Lung (tissue), 12 donors: Measurements from ENCODE around the gene ZNF23. TPM values are rescaled to one million over a fixed set of nuclear protein-coding genes. Genes with fewer than 3 reads are reported as not detected.

Experiments
- ATAC-seq: fragments of 200-7000 bp; cut with Tn5 transposase; one replicate; pipeline ENCODE4 v1.9.1; 2020; ENCODE audit warnings: moderate number of reproducible peaks; ENCODE audit not compliant: insufficient read depth, low FRiP score
- DNase-seq, 3 donors: peaks; one replicate each; pipeline ENCODE4 v3.0.0-alpha.2; 2013 to 2017
- H3K27ac ChIP-seq, 2 donors: one replicate each; pipeline ENCODE4 v1.5.1; 2013; ENCODE audit warnings: mild to moderate bottlenecking in 2 of 2, moderate library complexity in 2 of 2, control low read depth in 1 of 2, inconsistent platforms in 1 of 2, low read depth in 1 of 2, low read length in 1 of 2
- H3K27me3 ChIP-seq, 3 donors: one replicate each; pipeline ENCODE4 v1.5.1; 2013; ENCODE audit warnings: low read length in 2 of 3; ENCODE audit not compliant: control insufficient read depth in 3 of 3, insufficient read depth in 3 of 3
- H3K36me3 ChIP-seq, 4 donors: one replicate each; pipeline ENCODE4 v1.5.1; 2013; ENCODE audit warnings: low read length in 4 of 4, mild to moderate bottlenecking in 1 of 4, moderate library complexity in 1 of 4; ENCODE audit not compliant: control insufficient read depth in 4 of 4, insufficient read depth in 4 of 4
- H3K4me1 ChIP-seq, 5 donors: one replicate each; pipeline ENCODE4 v1.5.1; 2013; ENCODE audit warnings: low read length in 5 of 5, mild to moderate bottlenecking in 2 of 5, moderate library complexity in 1 of 5; ENCODE audit not compliant: control insufficient read depth in 5 of 5, insufficient read depth in 5 of 5
- H3K4me3 ChIP-seq: one replicate; pipeline ENCODE4 v1.5.1; 2013; ENCODE audit warnings: mild to moderate bottlenecking, control low read depth, moderate library complexity
- H3K9ac ChIP-seq, 2 donors: one replicate each; pipeline ENCODE4 v1.5.1; 2013; ENCODE audit warnings: low read length in 2 of 2, control low read depth in 1 of 2; ENCODE audit not compliant: insufficient read depth in 1 of 2
- H3K9me3 ChIP-seq, 4 donors: one replicate each; pipeline ENCODE4 v1.5.1; 2013; ENCODE audit warnings: low read length in 3 of 4, mild to moderate bottlenecking in 1 of 4, moderate library complexity in 1 of 4; ENCODE audit not compliant: control insufficient read depth in 4 of 4, insufficient read depth in 3 of 4
- CTCF ChIP-seq: IDR thresholded peaks from 2 replicates; pipeline ENCODE4 v1.5.1; 2012; ENCODE audit warnings: mild to moderate bottlenecking; ENCODE audit errors: control extremely low read depth, extremely low read depth
- WGBS, 2 donors: extraction: QIAGEN DNeasy Blood & Tissue Kit; methylation state at CpG; one replicate each; pipeline ENCODE4 v1.1.7; 2013; 5-methylcytosine and 5-hydroxymethylcytosine counted together
- polyA plus RNA-seq, 2 donors: library from polyadenylated mRNA; stranded (reverse); fragments of 200-250 nt; gene quantifications; one replicate each; pipeline ENCODE4 v1.2.1, GENCODE V29; 2013
- total RNA-seq, 2 donors: library from RNA; depleted of rRNA in 1 of 2; stranded (reverse); fragments of >200 nt in 1 of 2; gene quantifications; one replicate each; pipeline ENCODE4 v1.2.1, GENCODE V29; 2014 to 2021
- donor health status: control.
- donor health status: control.
- donor health status: Bipolar disorder and iron deficiency.
- donor health status: healthy.
- donor health status: DM: yes; HTN: yes; CAD: no.

ZNF23 gene
- total and polyA plus RNA-seq, 4 donors: 4.9 to 14.5 (median 10.9) TPM

- no peak for ATAC-seq
- no peaks in the 10 kb centered on the region for H3K9me3 ChIP-seq
- H3K4me1 ChIP-seq: no peaks in the 10 kb centered on the region
- no peak for DNase-seq
- no peak within 1 kb of the TSS for H3K27ac ChIP-seq
- H3K9ac ChIP-seq: no peak within 1 kb of the TSS
- H3K36me3 ChIP-seq: no peaks in the 10 kb centered on the region
- 91 to 94% methylated on average over 22 of the region's 22 CpGs for WGBS, 2 donors
- H3K27me3 ChIP-seq: no peaks in the 10 kb centered on the region
- TF ChIP-seq CTCF: no peak
- H3K4me3 ChIP-seq: no peak within 1 kb of the TSS
Measured at GRCh38 chr16:71489122-71489521, 27.1 kb upstream of the ZNF23 start, which contains the start of gene ZNF19. ZNF19 (minus strand) TSS chr16:71489324; CDS start chr16:71482114, 7,210 bp downstream.

GRCh38 chr16:71484006-71484893 is 22.2 kb upstream of the ZNF23 start:
- peak; percentile 94 for ATAC-seq
- 0% methylated on average over 43 to 44 of the region's 44 CpGs for WGBS, 2 donors
- Histone ChIP-seq H3K9ac (peak overlapping the region; percentile 90 to 95), H3K9me3 (no peaks in the 10 kb centered on the region), H3K27ac (peak overlapping the region; percentile 95 to 98), H3K4me3 (peak overlapping the region; percentile 76), H3K27me3 (no peaks in the 10 kb centered on the region), H3K36me3 (peaks cover 0 to 2% (median 0%) of the 10 kb centered on the region in 4 donors), H3K4me1 (peaks cover 0 to 5% (median 3%) of the 10 kb centered on the region in 5 donors)
- no peak for TF ChIP-seq CTCF
- DNase-seq: peak; percentile 91 to 96 (median 94)

GRCh38 chr16:71482569-71482968 is 20.5 kb upstream of the ZNF23 start:
- peaks cover 0 to 5% (median 3%) of the 10 kb centered on the region in 5 donors for H3K4me1 ChIP-seq
- no peak for DNase-seq
- no peak for ATAC-seq
- no peaks in the 10 kb centered on the region for H3K9me3 ChIP-seq
- H3K36me3 ChIP-seq: peaks cover 0 to 7% (median 2%) of the 10 kb centered on the region in 4 donors
- 91 to 94% methylated on average over 5 of the region's 5 CpGs for WGBS, 2 donors
- no peak overlapping the region for H3K27ac ChIP-seq
- no peak overlapping the region for H3K4me3 ChIP-seq
- no peaks in the 10 kb centered on the region for H3K27me3 ChIP-seq
- H3K9ac ChIP-seq: no peak overlapping the region
- no peak for TF ChIP-seq CTCF
